Loucy (cell line): Measurements from ENCODE around the gene CLDN6.

ENCODE experiments used
- EZH2phosphoT487 ChIP-seq: fragments of 200-600 bp; IDR thresholded peaks from 2 replicates; pipeline ENCODE4 v1.6.1; 2018; ENCODE audit warnings: antibody characterized with exemption, mild to moderate bottlenecking, moderate library complexity, borderline replicate concordance
- TF ChIP-seq, protein P1 (sequence below): fragments of 200-600 bp; sonication (generic); conservative IDR thresholded peaks from 2 replicates; pipeline ENCODE4 v1.5.1; 2014; ENCODE audit warnings: mild to moderate bottlenecking, antibody characterized with exemption, low read length

- TF ChIP-seq, protein P1, sequence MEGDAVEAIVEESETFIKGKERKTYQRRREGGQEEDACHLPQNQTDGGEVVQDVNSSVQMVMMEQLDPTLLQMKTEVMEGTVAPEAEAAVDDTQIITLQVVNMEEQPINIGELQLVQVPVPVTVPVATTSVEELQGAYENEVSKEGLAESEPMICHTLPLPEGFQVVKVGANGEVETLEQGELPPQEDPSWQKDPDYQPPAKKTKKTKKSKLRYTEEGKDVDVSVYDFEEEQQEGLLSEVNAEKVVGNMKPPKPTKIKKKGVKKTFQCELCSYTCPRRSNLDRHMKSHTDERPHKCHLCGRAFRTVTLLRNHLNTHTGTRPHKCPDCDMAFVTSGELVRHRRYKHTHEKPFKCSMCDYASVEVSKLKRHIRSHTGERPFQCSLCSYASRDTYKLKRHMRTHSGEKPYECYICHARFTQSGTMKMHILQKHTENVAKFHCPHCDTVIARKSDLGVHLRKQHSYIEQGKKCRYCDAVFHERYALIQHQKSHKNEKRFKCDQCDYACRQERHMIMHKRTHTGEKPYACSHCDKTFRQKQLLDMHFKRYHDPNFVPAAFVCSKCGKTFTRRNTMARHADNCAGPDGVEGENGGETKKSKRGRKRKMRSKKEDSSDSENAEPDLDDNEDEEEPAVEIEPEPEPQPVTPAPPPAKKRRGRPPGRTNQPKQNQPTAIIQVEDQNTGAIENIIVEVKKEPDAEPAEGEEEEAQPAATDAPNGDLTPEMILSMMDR = no peak
- no peak for TF ChIP-seq EZH2phosphoT487
Measured at GRCh38 chr16:2966043-2966807, 51.8 kb downstream of the CLDN6 start.
